22Rv1 (cell line): ENCODE data around the gene SLC18B1.

Experiments
- ZFX ChIP-seq: fragments of 450-650 bp; IDR thresholded peaks from 2 replicates; pipeline ENCODE4 v1.6.1; 2017; ENCODE audit warnings: antibody characterized with exemption, borderline replicate concordance
- TF ChIP-seq, protein P1 (sequence below): fragments of 450-650 bp; IDR thresholded peaks from 2 replicates; pipeline ENCODE4 v1.5.1; 2017; ENCODE audit warnings: mild to moderate bottlenecking

- TF ChIP-seq, protein P1, sequence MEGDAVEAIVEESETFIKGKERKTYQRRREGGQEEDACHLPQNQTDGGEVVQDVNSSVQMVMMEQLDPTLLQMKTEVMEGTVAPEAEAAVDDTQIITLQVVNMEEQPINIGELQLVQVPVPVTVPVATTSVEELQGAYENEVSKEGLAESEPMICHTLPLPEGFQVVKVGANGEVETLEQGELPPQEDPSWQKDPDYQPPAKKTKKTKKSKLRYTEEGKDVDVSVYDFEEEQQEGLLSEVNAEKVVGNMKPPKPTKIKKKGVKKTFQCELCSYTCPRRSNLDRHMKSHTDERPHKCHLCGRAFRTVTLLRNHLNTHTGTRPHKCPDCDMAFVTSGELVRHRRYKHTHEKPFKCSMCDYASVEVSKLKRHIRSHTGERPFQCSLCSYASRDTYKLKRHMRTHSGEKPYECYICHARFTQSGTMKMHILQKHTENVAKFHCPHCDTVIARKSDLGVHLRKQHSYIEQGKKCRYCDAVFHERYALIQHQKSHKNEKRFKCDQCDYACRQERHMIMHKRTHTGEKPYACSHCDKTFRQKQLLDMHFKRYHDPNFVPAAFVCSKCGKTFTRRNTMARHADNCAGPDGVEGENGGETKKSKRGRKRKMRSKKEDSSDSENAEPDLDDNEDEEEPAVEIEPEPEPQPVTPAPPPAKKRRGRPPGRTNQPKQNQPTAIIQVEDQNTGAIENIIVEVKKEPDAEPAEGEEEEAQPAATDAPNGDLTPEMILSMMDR: no peak
- TF ChIP-seq ZFX: no peak
These were observed 62.2 kb downstream of the SLC18B1 start for GRCh38 chr6:132736239-132736638.
